HepG2 (cell line): Measurements from ENCODE around the gene CDH13. TPM values are rescaled to one million over a fixed set of nuclear protein-coding genes. Genes with fewer than 3 reads are reported as not detected.

Source experiments
- ATAC-seq: fragments of 200-7000 bp; cut with Tn5 transposase; 3 replicates; pipeline ENCODE4 v1.9.1; 2020; ENCODE audit warnings: mild to moderate bottlenecking, moderate library complexity
- BruUV-seq: library from RNA; stranded (reverse); fragments of 400-500 nt; replicated peaks from 2 replicates; lab custom pipeline; 2021; lab: Mats Ljungman, UMichigan
- CTCF ChIA-PET: fragments of 300-600 bp; formaldehyde crosslinking; extraction: SDS; loops from one replicate; lab custom pipeline; 2021; ENCODE audit warnings: low total read pairs, inconsistent platforms, low intra/inter-chr PET ratio; lab: Yijun Ruan, JAX
- POLR2A ChIA-PET: fragments of 350-600 bp; sonication (Branson Sonifier 250); formaldehyde crosslinking; loops from one replicate; lab custom pipeline; 2020; ENCODE audit warnings: antibody characterized with exemption, inconsistent platforms; lab: Yijun Ruan, JAX
- DNase-seq: peaks from one replicate; pipeline ENCODE4 v3.0.0-alpha.2; 2015; ENCODE audit warnings: low spot score
- FAIRE-seq: peaks from 3 replicates; lab custom pipeline; 2011; peaks lifted over from hg19 to GRCh38; lab: Jason Lieb, UNC
- H2AFZ ChIP-seq: one replicate; pipeline ENCODE4 v1.6.1; 2011; ENCODE audit warnings: low read length, inconsistent platforms
- H3K27ac ChIP-seq: fragments of 300-600 bp; 3 replicates; pipeline ENCODE4 v1.8.0; 2011; ENCODE audit warnings: mixed run types, mild to moderate bottlenecking, mixed read lengths, low read length, inconsistent platforms; ENCODE audit not compliant: insufficient read depth; ENCODE audit errors: extremely low read length
- H3K27me3 ChIP-seq, 2 experiments: fragments of 200-600 bp in 1 of 2; 2 replicates in 1 of 2; 3 replicates in 1 of 2; pipeline versions ENCODE4 v1.6.0 to v1.8.0; 2011; ENCODE audit warnings: low read length in 2 of 2, mild to moderate bottlenecking in 2 of 2, moderate library complexity in 2 of 2, inconsistent platforms in 1 of 2; ENCODE audit not compliant: insufficient read depth in 2 of 2, control insufficient read depth in 1 of 2
- H3K36me3 ChIP-seq, 2 experiments: fragments of 200-600 bp in 1 of 2; replicated peaks in 1 of 2; 2 replicates in 1 of 2; 3 replicates in 1 of 2; pipeline versions ENCODE4 v1.5.1 to v1.8.0; 2011; ENCODE audit warnings: low read length in 2 of 2, inconsistent platforms in 1 of 2; ENCODE audit not compliant: insufficient read depth in 2 of 2, control insufficient read depth in 1 of 2
- H3K4me1 ChIP-seq: 2 replicates; pipeline ENCODE4 v1.5.1; 2012; ENCODE audit warnings: low read length, inconsistent platforms; ENCODE audit not compliant: insufficient read depth
- H3K4me2 ChIP-seq: 2 replicates; pipeline ENCODE4 v1.6.0; 2011; ENCODE audit warnings: low read depth, low read length, inconsistent platforms
- H3K4me3 ChIP-seq, 3 experiments: fragments of 200-600 bp in 1 of 3; sonication (generic), shearing (Covaris generic) in 1 of 3; replicated peaks in 1 of 3; 2 replicates each; pipeline ENCODE4 v1.5.1; 2011 to 2016; ENCODE audit warnings: low read length in 3 of 3, inconsistent platforms in 2 of 3, low read depth in 2 of 3, mild to moderate bottlenecking in 2 of 3, control low read depth in 1 of 3, mixed read lengths in 1 of 3; ENCODE audit not compliant: insufficient read depth in 1 of 3
- H3K79me2 ChIP-seq: one replicate; pipeline ENCODE4 v1.6.1; 2011; ENCODE audit warnings: low read length, inconsistent platforms; ENCODE audit not compliant: insufficient read depth
- H3K9ac ChIP-seq: 2 replicates; pipeline ENCODE4 v1.6.0; 2011; ENCODE audit warnings: mild to moderate bottlenecking, low read depth, low read length, inconsistent platforms; ENCODE audit not compliant: insufficient read depth
- H3K9me3 ChIP-seq: 2 replicates; pipeline ENCODE4 v1.5.1; 2012; ENCODE audit warnings: mild to moderate bottlenecking, low read length
- H4K20me1 ChIP-seq: 2 replicates; pipeline ENCODE4 v1.6.0; 2011; ENCODE audit warnings: inconsistent platforms, mild to moderate bottlenecking, low read length, moderate library complexity; ENCODE audit not compliant: insufficient read depth
- FOSL1 ChIP-seq: sonication (generic); formaldehyde crosslinking; IDR thresholded peaks from 2 replicates; pipeline ENCODE4 v1.9.0; 2021; ENCODE audit warnings: missing genetic modification reagents, borderline replicate concordance
- NFE2L2 ChIP-seq: fragments of 150-350 bp; IDR thresholded peaks from 2 replicates; pipeline ENCODE4 v1.6.1; 2014; ENCODE audit warnings: low read length
- SMYD3 ChIP-seq: sonication (generic); formaldehyde crosslinking; IDR thresholded peaks from 2 replicates; pipeline ENCODE4 v1.8.1; 2023; ENCODE audit warnings: mild to moderate bottlenecking, missing genetic modification reagents
- ZIK1 ChIP-seq: sonication (generic); formaldehyde crosslinking; IDR thresholded peaks from 2 replicates; pipeline ENCODE4 v1.5.0; 2020; ENCODE audit warnings: mild to moderate bottlenecking, low read depth, missing genetic modification reagents, borderline replicate concordance
- ZNF263 ChIP-seq: sonication (generic); formaldehyde crosslinking; IDR thresholded peaks from 2 replicates; pipeline ENCODE4 v1.4.0; 2020; ENCODE audit warnings: missing genetic modification reagents
- ZNF557 ChIP-seq: sonication (generic); formaldehyde crosslinking; IDR thresholded peaks from 2 replicates; pipeline ENCODE4 v1.4.0; 2020; ENCODE audit warnings: missing genetic modification reagents
- WGBS: methylation state at CpG from one replicate; pipeline ENCODE4 v1.1.6; 2017; ENCODE audit warnings: low lambda C conversion rate; 5-methylcytosine and 5-hydroxymethylcytosine counted together
- in situ Hi-C: cut with HindIII; loops from 2 replicates; pipeline ENCODE4 v1.10.0; 2017; ENCODE audit warnings: low pct_unique_long_range_greater_than_20kb; ENCODE audit not compliant: extremely low pct_ligation_motif_present
- intact Hi-C: fragments of 100-400 bp; cut with micrococcal nuclease; formaldehyde crosslinking; loops from one replicate; pipeline ENCODE4 v1.10.0; 2022; ENCODE audit not compliant: unreplicated experiment
- polyA plus RNA-seq, 8 experiments: library from polyadenylated mRNA; depleted of rRNA in 3 of 8; stranded (reverse) in 7 of 8; unstranded in 1 of 8; fragments of >200 nt; fragmentation: Illumina TruSeq in 4 of 8; extraction: Trizol in 4 of 8; gene quantifications; 2 replicates each; pipeline versions ENCODE4 v1.2.1 to v1.2.3, GENCODE V29; 2011 to 2016; ENCODE audit warnings: low read depth in 4 of 8, missing spikeins in 1 of 8, mixed read lengths in 1 of 8; ENCODE audit not compliant: insufficient read depth in 1 of 8
- total RNA-seq, 5 experiments: library from RNA; depleted of rRNA; stranded (reverse); fragments of >200 nt; fragmentation: Illumina TruSeq; extraction: Trizol; gene quantifications; 2 replicates each; pipeline ENCODE4 v1.2.3, GENCODE V29; 2016; ENCODE audit warnings: low read depth in 1 of 5
- TF ChIP-seq, protein P1 (sequence below): IDR thresholded peaks from 2 replicates; pipeline ENCODE4 v1.6.1; 2016; ENCODE audit warnings: low read depth, borderline replicate concordance

The CDH13 gene
- total and polyA plus RNA-seq, 2 of the 13 experiments (the other 11 are each of a cell fraction or from before 2014, with no cell fraction given): not detected

GRCh38 chr16:83533193-83533592, 906.4 kb downstream of the CDH13 start:
- Histone ChIP-seq H4K20me1 (no peaks in the 10 kb centered on the region), H3K79me2 (no peaks in the 10 kb centered on the region), H3K27ac (no peak overlapping the region), H3K27me3 (peaks cover 4 to 7% of the 10 kb centered on the region in 2 experiments; a peak in 2 of 5 replicates), H3K9ac (no peak overlapping the region), H3K9me3 (no peaks in the 10 kb centered on the region), H3K4me2 (no peak overlapping the region), H3K4me3 (no peak overlapping the region), H3K36me3 (no peaks in the 10 kb centered on the region), H3K4me1 (no peaks in the 10 kb centered on the region), H2AFZ (no peak overlapping the region)
- no TSS peak for BruUV-seq
- DNase-seq (no peak), ATAC-seq (no peak), FAIRE-seq (no peak)
- POLR2A ChIA-PET: no interaction called here
- 29% methylated on average over 10 of the region's 11 CpGs for WGBS
- intact Hi-C loops: no loop called here
- CTCF ChIA-PET: no interaction called here
- in situ Hi-C loops: no loop called here
- TF ChIP-seq SMYD3 (CRISPR knock-in tag) (no peak), ZNF263 (CRISPR knock-in tag) (no peak), ZNF557 (no peak)
- TF ChIP-seq, protein P1, sequence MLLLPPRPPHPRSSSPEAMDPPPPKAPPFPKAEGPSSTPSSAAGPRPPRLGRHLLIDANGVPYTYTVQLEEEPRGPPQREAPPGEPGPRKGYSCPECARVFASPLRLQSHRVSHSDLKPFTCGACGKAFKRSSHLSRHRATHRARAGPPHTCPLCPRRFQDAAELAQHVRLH (CRISPR knock-in tag): no peak
- TF ChIP-seq, all 625 proteins: peak for 0

DNA sequence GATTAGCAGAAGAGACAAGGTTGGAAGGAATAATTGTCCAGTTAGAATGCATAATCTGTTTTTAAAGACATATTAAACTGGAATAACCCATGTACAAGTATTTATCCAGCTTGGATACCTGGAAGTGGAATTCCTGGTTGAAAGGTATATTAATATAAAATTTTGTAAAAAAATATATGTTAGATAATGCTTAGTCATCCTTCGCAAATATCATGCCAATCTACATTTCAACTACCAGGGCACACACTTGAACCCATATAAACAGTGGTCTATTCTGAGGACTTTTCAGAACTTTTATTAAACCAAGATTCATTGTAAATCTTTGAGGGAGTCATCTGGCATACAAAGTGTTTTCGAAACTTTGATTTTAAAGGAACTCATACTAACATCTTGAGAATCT, 911.9 kb downstream of the CDH13 start:
- FAIRE-seq: no peak
- Histone ChIP-seq H3K27ac (no peak overlapping the region), H3K36me3 (no peaks in the 10 kb centered on the region), H3K4me3 (no peak overlapping the region), H3K4me2 (no peak overlapping the region), H3K27me3 (no peaks in the 10 kb centered on the region), H3K4me1 (no peaks in the 10 kb centered on the region), H3K9ac (no peak overlapping the region), H3K9me3 (no peaks in the 10 kb centered on the region), H4K20me1 (no peaks in the 10 kb centered on the region), H2AFZ (no peak overlapping the region), H3K79me2 (no peaks in the 10 kb centered on the region)
- BruUV-seq: no TSS peak
- ChIA-PET POLR2A (no interaction called here), CTCF (no interaction called here)
- DNase-seq: no peak
- in situ Hi-C loops: no loop called here
- no peak for TF ChIP-seq FOSL1 (CRISPR knock-in tag)
- peak; percentile 76; the same call in 1 of the 2 replicates for TF ChIP-seq NFE2L2
- no peak for TF ChIP-seq ZIK1 (CRISPR knock-in tag)
- ATAC-seq: no peak
- intact Hi-C loops: no loop called here
- WGBS: 0% methylated on average over 2 of the region's 2 CpGs
